Posterior vena cava (tissue), 2 donors: ENCODE data around the gene PPP3R2. TPM values are rescaled to one million over a fixed set of nuclear protein-coding genes. Genes with fewer than 3 reads are reported as not detected.

ENCODE experiments used
- DNase-seq: peaks from one replicate; pipeline ENCODE4 v3.0.0-alpha.2; 2020; ENCODE audit warnings: low spot score
- intact Hi-C, 2 donors: fragments of 100-400 bp; cut with DNase I; formaldehyde crosslinking; loops; one replicate each; pipeline versions ENCODE4 v1.14.1 to v1.14.2; 2022 to 2023
- long read RNA-seq, 2 donors: library from polyadenylated mRNA; unstranded; transcript quantifications; one replicate each; pipeline ENCODE4 v2.0.0, GENCODE V29; 2020 to 2021
- total RNA-seq, 2 donors: library from RNA; stranded (reverse); fragmentation: NEBNext Ultra II Directional; extraction: Animal tissue kit (Norgen Biotek cat#: 25700); gene quantifications; one replicate each; pipeline ENCODE4 v1.2.1, GENCODE V29; 2021
- donor health status: DM: yes; HTN: yes; CAD: no.
- donor health status: DM: yes; HTN: yes; CAD: no.

Gene PPP3R2
- total RNA-seq, result not detected
- long read RNA-seq, donor 1, result 0 reads
- long read RNA-seq, donor 2, result 0 reads

GRCh38 chr9:101594796-101595195 lies at the start of gene PPP3R2:
Gene PPP3R2, minus strand, starts transcription at chr9:101594969. Its CDS starts 48 bp downstream, at chr9:101594921.
- intact Hi-C loops, result no loop called here
- no peak for DNase-seq

- intact Hi-C loops, result loop anchor here in 1 of 2 donors (5.0 kb wide), 1 partner anchor 108 kb away; the partner anchor contains the start of gene RNF20
- DNase-seq, result no peak
Observed at GRCh38 chr9:101639785-101640665, 45.3 kb upstream of the PPP3R2 start.

GRCh38 chr9:101639311-101639710 lies 44.5 kb upstream of the PPP3R2 start:
- intact Hi-C loops, result no loop called here
- no peak for DNase-seq

- intact Hi-C loops, result no loop called here
- DNase-seq, result no peak
Observed at GRCh38 chr9:101636247-101636646, 41.5 kb upstream of the PPP3R2 start.

GRCh38 chr9:101635473-101635872 lies 40.7 kb upstream of the PPP3R2 start:
- intact Hi-C loops, result no loop called here

GRCh38 chr9:101634741-101635409 lies 40.1 kb upstream of the PPP3R2 start:
- intact Hi-C loops, result no loop called here
- DNase-seq, result no peak

More at GRCh38 chr9:101635473-101635872, 40.7 kb upstream of the PPP3R2 start:
- no peak for DNase-seq

GRCh38 chr9:101632611-101633010 lies 37.8 kb upstream of the PPP3R2 start:
- intact Hi-C loops, result no loop called here
- no peak for DNase-seq

GRCh38 chr9:101631892-101632291 lies 37.1 kb upstream of the PPP3R2 start:
- intact Hi-C loops, result no loop called here
- no peak for DNase-seq

GRCh38 chr9:101629636-101630035 lies 34.9 kb upstream of the PPP3R2 start:
- intact Hi-C loops, result no loop called here
- DNase-seq, result no peak

GRCh38 chr9:101628173-101628572 lies 33.4 kb upstream of the PPP3R2 start:
- intact Hi-C loops, result no loop called here
- no peak for DNase-seq

- no peak for DNase-seq
- intact Hi-C loops, result no loop called here
Observed at GRCh38 chr9:101626295-101626694, 31.5 kb upstream of the PPP3R2 start.

GRCh38 chr9:101625876-101626275 lies 31.1 kb upstream of the PPP3R2 start:
- intact Hi-C loops, result no loop called here
- no peak for DNase-seq

GRCh38 chr9:101620452-101620851 lies 25.7 kb upstream of the PPP3R2 start:
- intact Hi-C loops, result no loop called here
- DNase-seq, result no peak

GRCh38 chr9:101618698-101619097 lies 23.9 kb upstream of the PPP3R2 start:
- intact Hi-C loops, result no loop called here
- no peak for DNase-seq

- no peak for DNase-seq
- intact Hi-C loops, result no loop called here
Observed at GRCh38 chr9:101605547-101605946, 10.8 kb upstream of the PPP3R2 start.

GRCh38 chr9:101604296-101604695 lies 9.5 kb upstream of the PPP3R2 start:
- intact Hi-C loops, result no loop called here

GRCh38 chr9:101601904-101602765 lies 7.4 kb upstream of the PPP3R2 start:
- intact Hi-C loops, result no loop called here
- no peak for DNase-seq

More at GRCh38 chr9:101604296-101604695, 9.5 kb upstream of the PPP3R2 start:
- no peak for DNase-seq

GRCh38 chr9:101593345-101593744 lies 1.4 kb downstream of the PPP3R2 start:
- intact Hi-C loops, result no loop called here
- no peak for DNase-seq

- DNase-seq, result no peak
- intact Hi-C loops, result no loop called here
Observed at GRCh38 chr9:101592788-101593187, 2.0 kb downstream of the PPP3R2 start.
